Measurements from ENCODE around the gene M1AP. TPM values are rescaled to one million over a fixed set of nuclear protein-coding genes. Genes with fewer than 3 reads are reported as not detected.

Gene M1AP
- total and polyA plus RNA-seq, 2 of the 8 experiments (the other 6 are each of a cell fraction or from before 2014, with no cell fraction given) = 4.8 TPM

GRCh38 chr2:74696829-74697228, 48.7 kb upstream of the M1AP start:
- Histone ChIP-seq H3K36me3 (ENCODE audit: control insufficient read depth in 2 of 4, insufficient read depth in 4 of 4, low read length in 3 of 4) (no peaks in the 10 kb centered on the region), H3K56ac (replicated peaks; ENCODE audit: insufficient read length, low read depth, low read length) (no peak overlapping the region), H3K4ac (replicated peaks; ENCODE audit: insufficient read length, low read depth, low read length) (no peak overlapping the region), H3K79me2 (ENCODE audit: control insufficient read depth in 1 of 2, insufficient read depth in 2 of 2, low read length in 2 of 2) (no peaks in the 10 kb centered on the region), H3K27ac (ENCODE audit: low read depth, low read length) (no peak overlapping the region), H3K9ac (replicated peaks in 1 of 4; ENCODE audit: extremely low read depth in 1 of 4, low read depth in 3 of 4, low read length in 3 of 4) (no peak overlapping the region), H2BK5ac (ENCODE audit: low read depth, low read length) (no peak overlapping the region), H3K14ac (ENCODE audit: insufficient read length) (no peak overlapping the region), H4K8ac (ENCODE audit: extremely low read depth, insufficient read depth, low read length) (no peak overlapping the region), H2BK120ac (replicated peaks; ENCODE audit: low read depth, low read length) (no peak overlapping the region), H3K4me1 (replicated peaks in 1 of 4; ENCODE audit: control insufficient read depth in 3 of 4, insufficient read depth in 4 of 4, low read length in 3 of 4) (no peaks in the 10 kb centered on the region; a peak in 2 of 7 replicates), H3K18ac (ENCODE audit: extremely low read depth, low read length) (no peak overlapping the region), H3K23ac (ENCODE audit: insufficient read length) (no peak overlapping the region), H2AK5ac (ENCODE audit: low read depth, low read length) (no peak overlapping the region), H4K5ac (ENCODE audit: insufficient read length, low read depth, low read length) (no peak overlapping the region), H3K79me1 (ENCODE audit: low read depth, low read length) (no peaks in the 10 kb centered on the region), H3K9me3 (ENCODE audit: insufficient read depth in 2 of 2, low read depth in 1 of 2, low read length in 1 of 2) (no peaks in the 10 kb centered on the region), H3K27me3 (replicated peaks in 1 of 4; ENCODE audit: control insufficient read depth in 3 of 4, extremely low read depth in 1 of 4, insufficient read depth in 3 of 4, low read length in 3 of 4) (no peaks in the 10 kb centered on the region), H3K4me2 (ENCODE audit: insufficient read depth in 1 of 2, low read depth in 2 of 2, low read length in 2 of 2) (no peak overlapping the region), H3K4me3 (ENCODE audit: extremely low read depth in 1 of 4, insufficient read depth in 2 of 4, low read depth in 3 of 4, low read length in 4 of 4) (no peak overlapping the region), H4K91ac (replicated peaks; ENCODE audit: insufficient read length, low read length) (no peak overlapping the region), H3K23me2 (ENCODE audit: low read depth, low read length) (no peaks in the 10 kb centered on the region), H2BK20ac (ENCODE audit: low read length) (no peak overlapping the region), H4K20me1 (replicated peaks in 1 of 2; ENCODE audit: control insufficient read depth in 1 of 2, insufficient read depth in 2 of 2, low read length in 2 of 2) (no peaks in the 10 kb centered on the region), H2BK12ac (ENCODE audit: low read depth, low read length) (no peak overlapping the region), H2BK15ac (ENCODE audit: low read length) (no peak overlapping the region), H2AFZ (ENCODE audit: low read length) (no peak overlapping the region)
- CTCF ChIA-PET (ENCODE audit: partially characterized antibody) = interaction anchor here (7.5 kb wide), 1 partner anchor 18 kb away, joined by 64 read pairs; no protein-coding TSS in a partner anchor
- 81% methylated on average over 2 of the region's 2 CpGs; no CpG with 5 or more reads in 1 of the 2 experiments for WGBS, 2 experiments (ENCODE audit: extremely low coverage in 1 of 2, insufficient coverage in 1 of 2, insufficient read length in 1 of 2, insufficient replicate concordance in 2 of 2, low coverage in 1 of 2, low lambda C conversion rate in 2 of 2, missing lambda C conversion rate in 1 of 2)
- no peak for DNase-seq (ENCODE audit: low read depth in 1 of 2, low spot score in 2 of 2)
- POLR2A ChIA-PET (ENCODE audit: partially characterized antibody) = no interaction called here
- FAIRE-seq = no peak
- TF ChIP-seq BCL11A (IDR thresholded peaks at IDR 0.05; ENCODE audit: low read depth in 2 of 2, low read length in 2 of 2) = no peak
